Adrenal gland (tissue), 5 donors: ENCODE data around the gene TSHZ2.

Experiments used
- POLR2A ChIP-seq, 2 donors: fragments of 450-650 bp; IDR thresholded peaks; one replicate each; pipeline ENCODE4 v1.6.1; 2017; ENCODE audit warnings: antibody characterized with exemption in 2 of 2, mild to moderate bottlenecking in 2 of 2, moderate library complexity in 1 of 2
- TF ChIP-seq, protein P1 (sequence below), 6 experiments: fragments of 450-650 bp in 4 of 6; fragments of 200-600 bp in 2 of 6; sonication (generic) in 1 of 6; IDR thresholded peaks; 1 replicate in 5 of 6; 2 replicates in 1 of 6; pipeline versions ENCODE4 v1.5.1 to v1.8.0; 2016 to 2021; ENCODE audit warnings: antibody characterized with exemption in 6 of 6, mild to moderate bottlenecking in 2 of 6, moderate library complexity in 1 of 6
- donor health status: DM: no; HTN: no; CAD: no.

GRCh38 chr20:53513168-53513488 is 541.0 kb downstream of the TSHZ2 start:
- no peak for TF ChIP-seq POLR2A (IDR thresholded peaks at IDR 0.05)
- TF ChIP-seq, protein P1, sequence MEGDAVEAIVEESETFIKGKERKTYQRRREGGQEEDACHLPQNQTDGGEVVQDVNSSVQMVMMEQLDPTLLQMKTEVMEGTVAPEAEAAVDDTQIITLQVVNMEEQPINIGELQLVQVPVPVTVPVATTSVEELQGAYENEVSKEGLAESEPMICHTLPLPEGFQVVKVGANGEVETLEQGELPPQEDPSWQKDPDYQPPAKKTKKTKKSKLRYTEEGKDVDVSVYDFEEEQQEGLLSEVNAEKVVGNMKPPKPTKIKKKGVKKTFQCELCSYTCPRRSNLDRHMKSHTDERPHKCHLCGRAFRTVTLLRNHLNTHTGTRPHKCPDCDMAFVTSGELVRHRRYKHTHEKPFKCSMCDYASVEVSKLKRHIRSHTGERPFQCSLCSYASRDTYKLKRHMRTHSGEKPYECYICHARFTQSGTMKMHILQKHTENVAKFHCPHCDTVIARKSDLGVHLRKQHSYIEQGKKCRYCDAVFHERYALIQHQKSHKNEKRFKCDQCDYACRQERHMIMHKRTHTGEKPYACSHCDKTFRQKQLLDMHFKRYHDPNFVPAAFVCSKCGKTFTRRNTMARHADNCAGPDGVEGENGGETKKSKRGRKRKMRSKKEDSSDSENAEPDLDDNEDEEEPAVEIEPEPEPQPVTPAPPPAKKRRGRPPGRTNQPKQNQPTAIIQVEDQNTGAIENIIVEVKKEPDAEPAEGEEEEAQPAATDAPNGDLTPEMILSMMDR (IDR thresholded peaks at IDR 0.05), result no peak
